Right cardiac atrium (tissue), 5 donors: ENCODE results near the gene AFF2. TPM values are rescaled to one million over a fixed set of nuclear protein-coding genes. Genes with fewer than 3 reads are reported as not detected.

Experiments
- ATAC-seq, 2 donors: fragments of 200-7000 bp; cut with Tn5 transposase; one replicate each; pipeline versions ENCODE4 v1.8.0 to v1.9.1; 2020; ENCODE audit warnings: moderate library complexity in 2 of 2, mild to moderate bottlenecking in 1 of 2
- DNase-seq, 3 donors: peaks; one replicate each; pipeline ENCODE4 v3.0.0-alpha.2; 2020
- H3K27ac ChIP-seq: one replicate; pipeline ENCODE4 v1.5.1; 2013; ENCODE audit warnings: mild to moderate bottlenecking, low read length, control low read depth, moderate library complexity
- H3K27me3 ChIP-seq: one replicate; pipeline ENCODE4 v1.6.1; 2013; ENCODE audit not compliant: control insufficient read depth, insufficient read depth
- H3K4me1 ChIP-seq: one replicate; pipeline ENCODE4 v1.6.1; 2013; ENCODE audit warnings: low read length; ENCODE audit not compliant: control insufficient read depth, insufficient read depth
- H3K4me3 ChIP-seq: one replicate; pipeline ENCODE4 v1.5.1; 2013; ENCODE audit warnings: low read length, control low read depth
- H3K9me3 ChIP-seq: one replicate; pipeline ENCODE4 v1.6.1; 2013; ENCODE audit warnings: low read length; ENCODE audit not compliant: control insufficient read depth
- WGBS: extraction: QIAGEN DNeasy Blood & Tissue Kit; methylation state at CpG from one replicate; pipeline ENCODE4 v1.1.7; 2013; 5-methylcytosine and 5-hydroxymethylcytosine counted together
- intact Hi-C, 4 donors: fragments of 100-400 bp; cut with DNase I; formaldehyde crosslinking; loops; one replicate each; pipeline versions ENCODE4 v1.11.0 to v1.14.0; 2022 to 2023
- polyA plus RNA-seq: library from polyadenylated mRNA; stranded (reverse); fragments of 200-250 nt; gene quantifications from one replicate; pipeline ENCODE4 v1.2.3, GENCODE V29; 2013
- total RNA-seq, 4 donors: library from RNA; stranded (reverse); fragmentation: NEBNext Ultra II Directional; extraction: Animal tissue kit (Norgen Biotek cat#: 25700); gene quantifications; one replicate each; pipeline ENCODE4 v1.2.1, GENCODE V29; 2021
- donor health status: healthy with polysubstance abuse.
- donor health status: DM: no; HTN: yes; CAD: no.
- donor health status: DM: no; HTN: no; CAD: no.
- donor health status: DM: no; HTN: yes; CAD: no; lungs with severe emphysema.
- donor health status: DM: yes; HTN: yes; CAD: no.

Gene AFF2
- total and polyA plus RNA-seq, 5 donors = 1.00 to 3.1 (median 2.3) TPM

DNA sequence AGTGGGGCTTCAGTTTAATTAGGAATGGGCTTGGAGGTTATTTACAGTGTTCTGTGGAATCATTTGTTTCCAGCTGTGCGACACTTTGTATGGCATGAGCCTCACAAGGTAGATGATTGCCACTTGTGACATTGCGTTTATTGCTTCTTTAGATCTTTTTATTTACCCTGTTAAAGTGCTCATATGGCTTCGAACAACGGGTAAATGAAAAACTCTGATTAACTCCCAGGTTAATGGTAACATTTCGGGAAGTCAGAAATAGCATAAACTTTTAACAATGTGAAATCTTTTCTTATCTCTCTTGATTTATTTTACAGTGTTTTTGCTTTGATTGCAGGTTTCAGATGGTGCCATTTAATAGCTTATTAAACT is 510.4 kb downstream of the AFF2 start:
- DNase-seq (no peak), ATAC-seq (no peak)
- no peak overlapping the region for H3K4me3 ChIP-seq
- 88% methylated on average over 5 of the region's 5 CpGs for WGBS
- no peaks in the 10 kb centered on the region for H3K4me1 ChIP-seq
- no peaks in the 10 kb centered on the region for H3K9me3 ChIP-seq
- H3K27ac ChIP-seq = no peak overlapping the region
- intact Hi-C loops = no loop called here
- H3K27me3 ChIP-seq = no peaks in the 10 kb centered on the region

GRCh38 chrX:149013081-149013480 is 512.7 kb downstream of the AFF2 start:
- H3K27me3 ChIP-seq = no peaks in the 10 kb centered on the region
- intact Hi-C loops = no loop called here
- H3K4me1 ChIP-seq = no peaks in the 10 kb centered on the region
- H3K9me3 ChIP-seq = no peaks in the 10 kb centered on the region
- no peak for DNase-seq
- no peak overlapping the region for H3K4me3 ChIP-seq
- no peak for ATAC-seq
- H3K27ac ChIP-seq = no peak overlapping the region
- WGBS = 69% methylated on average over 2 of the region's 2 CpGs

- Histone ChIP-seq H3K4me1 (no peaks in the 10 kb centered on the region), H3K4me3 (no peak overlapping the region), H3K9me3 (no peaks in the 10 kb centered on the region), H3K27ac (no peak overlapping the region), H3K27me3 (no peaks in the 10 kb centered on the region)
- DNase-seq (no peak), ATAC-seq (no peak)
- intact Hi-C loops = no loop called here
- WGBS = 33% methylated on average over 2 of the region's 2 CpGs
Observed at GRCh38 chrX:149021159-149021558, 520.7 kb downstream of the AFF2 start.

GRCh38 chrX:149022485-149022884 is 522.1 kb downstream of the AFF2 start:
- Histone ChIP-seq H3K4me3 (no peak overlapping the region), H3K27me3 (no peaks in the 10 kb centered on the region), H3K27ac (no peak overlapping the region), H3K9me3 (no peaks in the 10 kb centered on the region), H3K4me1 (no peaks in the 10 kb centered on the region)
- DNase-seq (no peak), ATAC-seq (no peak)
- intact Hi-C loops = no loop called here
- WGBS = 82% methylated on average over 2 of the region's 2 CpGs

DNA sequence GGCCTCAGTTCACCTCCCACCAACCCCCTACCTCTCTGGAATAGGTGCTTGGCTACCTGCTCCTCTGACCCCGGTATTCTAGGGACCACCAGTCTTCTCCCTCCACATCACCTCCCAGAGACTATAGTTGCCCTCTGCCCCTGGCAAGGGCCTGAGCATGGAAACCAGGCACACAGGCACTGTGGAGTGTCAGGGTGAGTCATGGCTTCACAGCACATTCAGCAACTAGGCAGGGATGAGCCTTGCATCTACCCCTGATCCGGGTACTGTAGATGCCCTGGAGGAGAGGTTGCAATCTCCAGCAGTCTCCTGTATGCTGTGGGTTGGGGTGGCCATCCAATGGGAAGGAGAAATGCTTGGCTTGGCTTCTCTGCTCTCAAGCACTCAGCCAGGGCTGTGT is 532.0 kb downstream of the AFF2 start:
- H3K27ac ChIP-seq = no peak overlapping the region
- DNase-seq (no peak), ATAC-seq (no peak)
- intact Hi-C loops = no loop called here
- no peak overlapping the region for H3K4me3 ChIP-seq
- H3K27me3 ChIP-seq = no peaks in the 10 kb centered on the region
- no peaks in the 10 kb centered on the region for H3K9me3 ChIP-seq
- H3K4me1 ChIP-seq = no peaks in the 10 kb centered on the region
- WGBS = 84% methylated on average over 2 of the region's 2 CpGs

DNA sequence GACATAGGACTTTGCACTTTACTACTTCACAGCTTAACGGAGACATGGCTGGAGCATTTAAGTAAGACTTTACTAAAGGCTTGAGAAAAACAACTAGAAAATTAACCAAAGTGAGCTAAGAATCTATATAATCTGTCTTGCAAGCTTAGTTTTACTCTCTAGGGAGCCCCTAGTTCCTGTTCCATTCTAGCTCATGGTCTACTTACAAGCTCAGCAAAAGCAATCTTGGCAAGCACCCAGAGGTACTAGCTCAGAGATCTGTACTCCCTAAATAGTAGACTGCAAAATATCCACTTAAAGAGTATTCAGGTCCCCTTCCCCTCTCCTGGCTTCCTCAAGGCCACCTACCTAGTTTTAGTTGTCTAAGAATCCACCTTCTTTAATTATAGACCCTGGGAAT is 535.7 kb downstream of the AFF2 start:
- H3K4me1 ChIP-seq = no peaks in the 10 kb centered on the region
- DNase-seq (no peak), ATAC-seq (no peak)
- no peak overlapping the region for H3K4me3 ChIP-seq
- intact Hi-C loops = no loop called here
- H3K27ac ChIP-seq = no peak overlapping the region
- no peaks in the 10 kb centered on the region for H3K9me3 ChIP-seq
- no peaks in the 10 kb centered on the region for H3K27me3 ChIP-seq
- 82% methylated on average over 1 of the region's 1 CpG for WGBS

DNA sequence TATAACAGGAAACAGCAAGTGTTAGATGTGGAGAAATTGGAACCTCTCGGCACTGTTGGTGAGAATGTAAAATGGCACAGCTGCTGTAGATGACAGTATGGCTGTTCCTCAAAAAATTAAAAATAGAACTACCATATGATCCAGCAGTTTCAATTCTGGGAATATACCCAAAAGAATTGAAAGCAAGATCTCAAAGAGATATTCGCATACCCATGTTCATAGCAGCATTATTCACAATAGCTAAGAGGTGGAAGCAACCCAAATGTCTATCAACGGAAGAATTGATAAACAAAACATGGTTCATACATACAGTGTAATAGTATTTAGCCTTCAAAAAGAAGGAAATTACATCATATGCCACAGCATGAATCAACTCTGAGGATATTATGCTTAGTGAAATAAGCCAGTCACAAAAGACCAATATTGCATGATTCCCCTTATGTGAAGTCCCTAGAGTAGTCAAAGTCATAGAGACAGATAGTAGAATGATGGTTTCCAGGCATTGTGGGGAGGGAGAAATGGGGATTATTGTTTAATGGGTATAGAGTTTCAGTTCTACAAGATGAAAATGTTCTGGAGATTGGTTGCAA is 537.0 kb downstream of the AFF2 start:
- 63% methylated on average over 3 of the region's 3 CpGs for WGBS
- H3K4me3 ChIP-seq = no peak overlapping the region
- no peak overlapping the region for H3K27ac ChIP-seq
- ATAC-seq (no peak), DNase-seq (no peak)
- H3K4me1 ChIP-seq = no peaks in the 10 kb centered on the region
- H3K27me3 ChIP-seq = no peaks in the 10 kb centered on the region
- no peaks in the 10 kb centered on the region for H3K9me3 ChIP-seq
- intact Hi-C loops = no loop called here

- intact Hi-C loops = no loop called here
Observed at GRCh38 chrX:149039057-149039456, 538.6 kb downstream of the AFF2 start.

GRCh38 chrX:149040873-149041535 is 540.6 kb downstream of the AFF2 start:
- DNase-seq = no peak
- ATAC-seq = no peak
- Histone ChIP-seq H3K27ac (no peak overlapping the region), H3K4me1 (no peaks in the 10 kb centered on the region), H3K27me3 (no peaks in the 10 kb centered on the region), H3K9me3 (no peaks in the 10 kb centered on the region), H3K4me3 (no peak overlapping the region)
- intact Hi-C loops = no loop called here
- 71% methylated on average over 5 of the region's 5 CpGs for WGBS

More at GRCh38 chrX:149039057-149039456, 538.6 kb downstream of the AFF2 start:
- Histone ChIP-seq H3K9me3 (no peaks in the 10 kb centered on the region), H3K4me3 (no peak overlapping the region), H3K27me3 (no peaks in the 10 kb centered on the region), H3K4me1 (no peaks in the 10 kb centered on the region), H3K27ac (no peak overlapping the region)
- DNase-seq (no peak), ATAC-seq (no peak)

- H3K9me3 ChIP-seq = no peaks in the 10 kb centered on the region
- WGBS = 92% methylated on average over 3 of the region's 3 CpGs
- intact Hi-C loops = no loop called here
- DNase-seq = no peak
- no peaks in the 10 kb centered on the region for H3K27me3 ChIP-seq
- no peaks in the 10 kb centered on the region for H3K4me1 ChIP-seq
- no peak overlapping the region for H3K4me3 ChIP-seq
- no peak for ATAC-seq
- no peak overlapping the region for H3K27ac ChIP-seq
Observed at GRCh38 chrX:149043401-149043800, 543.0 kb downstream of the AFF2 start.

- H3K27ac ChIP-seq = no peak overlapping the region
- H3K4me1 ChIP-seq = no peaks in the 10 kb centered on the region
- intact Hi-C loops = no loop called here
- 63% methylated on average over 2 of the region's 2 CpGs for WGBS
- no peaks in the 10 kb centered on the region for H3K9me3 ChIP-seq
- ATAC-seq = no peak
- no peak overlapping the region for H3K4me3 ChIP-seq
- no peaks in the 10 kb centered on the region for H3K27me3 ChIP-seq
- DNase-seq = no peak
Observed at GRCh38 chrX:149044471-149044870, 544.1 kb downstream of the AFF2 start.
